ENCODE data around the gene ARID1B.

DNA sequence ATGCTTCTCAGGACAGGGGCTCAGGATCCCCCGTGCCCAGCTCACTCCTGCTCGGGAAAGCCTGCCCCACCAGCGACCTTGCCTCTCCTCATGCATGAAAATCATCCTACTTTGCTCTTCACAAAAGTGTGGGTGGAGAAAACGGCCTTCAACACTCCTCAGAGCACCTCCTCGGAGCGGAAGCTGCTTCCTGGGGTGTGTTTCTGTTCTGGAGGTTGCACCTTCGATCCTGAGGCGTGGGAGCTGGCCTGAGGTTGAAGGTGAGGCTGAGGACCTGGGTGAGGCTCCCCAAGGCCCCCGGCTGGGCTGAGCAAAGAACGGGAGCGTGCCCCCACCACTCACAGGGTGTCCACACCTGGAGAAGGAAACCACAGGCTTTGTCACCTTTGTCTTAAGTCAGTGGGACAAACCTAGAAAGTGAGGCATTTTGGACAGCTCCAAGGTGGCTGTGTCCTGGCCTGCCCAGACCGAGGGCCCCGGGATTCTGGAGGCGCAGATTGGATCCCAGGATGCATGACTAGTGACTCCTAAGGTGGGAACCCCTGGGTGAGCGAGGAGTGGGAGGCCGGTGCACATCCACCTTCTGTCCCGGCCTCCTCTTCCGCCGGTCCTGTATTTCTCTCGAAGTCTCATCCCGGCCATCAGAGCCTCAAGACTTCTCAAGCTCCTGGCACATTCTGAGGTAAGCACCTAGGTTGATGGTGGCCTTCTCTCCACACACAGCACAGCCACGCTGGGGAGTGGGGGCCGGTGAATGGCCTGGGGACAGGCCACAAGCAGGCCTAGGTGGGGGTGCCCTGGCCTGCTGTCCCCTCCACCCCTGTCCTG, 441.4 kb downstream of the ARID1B start:
- TF ChIP-seq, protein P1, sequence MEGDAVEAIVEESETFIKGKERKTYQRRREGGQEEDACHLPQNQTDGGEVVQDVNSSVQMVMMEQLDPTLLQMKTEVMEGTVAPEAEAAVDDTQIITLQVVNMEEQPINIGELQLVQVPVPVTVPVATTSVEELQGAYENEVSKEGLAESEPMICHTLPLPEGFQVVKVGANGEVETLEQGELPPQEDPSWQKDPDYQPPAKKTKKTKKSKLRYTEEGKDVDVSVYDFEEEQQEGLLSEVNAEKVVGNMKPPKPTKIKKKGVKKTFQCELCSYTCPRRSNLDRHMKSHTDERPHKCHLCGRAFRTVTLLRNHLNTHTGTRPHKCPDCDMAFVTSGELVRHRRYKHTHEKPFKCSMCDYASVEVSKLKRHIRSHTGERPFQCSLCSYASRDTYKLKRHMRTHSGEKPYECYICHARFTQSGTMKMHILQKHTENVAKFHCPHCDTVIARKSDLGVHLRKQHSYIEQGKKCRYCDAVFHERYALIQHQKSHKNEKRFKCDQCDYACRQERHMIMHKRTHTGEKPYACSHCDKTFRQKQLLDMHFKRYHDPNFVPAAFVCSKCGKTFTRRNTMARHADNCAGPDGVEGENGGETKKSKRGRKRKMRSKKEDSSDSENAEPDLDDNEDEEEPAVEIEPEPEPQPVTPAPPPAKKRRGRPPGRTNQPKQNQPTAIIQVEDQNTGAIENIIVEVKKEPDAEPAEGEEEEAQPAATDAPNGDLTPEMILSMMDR (IDR thresholded peaks at IDR 0.05): no peak
- no peak for TF ChIP-seq EZH2phosphoT487 (IDR thresholded peaks at IDR 0.05)

All from neural progenitor cell (in vitro differentiated cells).